HL-60/S4 (cell line): ENCODE data around the gene TRNT1.

Experiments
- in situ Hi-C: fragments of 300-500 bp; cut with MboI; formaldehyde crosslinking; loops from 2 replicates; pipeline ENCODE4 v1.14.3; 2022; ENCODE audit warnings: low sequenced_read_pairs

Gene TRNT1

GRCh38 chr3:3126477-3127431, at the start of gene TRNT1:
Gene TRNT1, plus strand, starts transcription at chr3:3126940. Its CDS starts 2,101 bp downstream, at chr3:3129041.
- in situ Hi-C loops, result no loop called here

- in situ Hi-C loops, result no loop called here
Measured at GRCh38 chr3:3080309-3080708, 46.4 kb upstream of the TRNT1 start.

- in situ Hi-C loops, result no loop called here
Measured at GRCh38 chr3:3081381-3082233, 45.1 kb upstream of the TRNT1 start.

GRCh38 chr3:3082234-3082924, 44.4 kb upstream of the TRNT1 start:
- in situ Hi-C loops, result no loop called here

DNA sequence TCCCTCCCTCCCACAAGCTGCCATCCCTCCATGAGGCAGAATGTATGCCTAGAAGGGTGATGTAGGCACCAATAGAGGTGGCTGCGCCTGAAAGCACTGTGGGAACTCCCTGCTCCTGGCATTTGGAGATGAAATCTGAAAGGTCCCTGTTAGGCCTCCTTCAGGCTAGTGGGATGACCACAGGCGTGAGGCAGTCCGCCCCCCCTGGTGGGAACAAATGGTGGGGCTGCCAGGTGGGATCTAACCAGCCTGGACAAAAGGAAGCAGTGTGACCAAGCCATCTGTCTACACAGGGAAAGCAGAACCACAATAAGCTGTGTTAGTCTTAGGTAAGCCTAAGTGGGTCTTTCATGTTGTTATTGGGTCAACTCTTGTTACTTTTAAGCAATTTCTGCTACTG, 41.9 kb upstream of the TRNT1 start:
- in situ Hi-C loops, result no loop called here

GRCh38 chr3:3085782-3086181, 41.0 kb upstream of the TRNT1 start:
- in situ Hi-C loops, result no loop called here

GRCh38 chr3:3086239-3086638, 40.5 kb upstream of the TRNT1 start:
- in situ Hi-C loops, result no loop called here

- in situ Hi-C loops, result no loop called here
Measured at GRCh38 chr3:3087279-3087678, 39.5 kb upstream of the TRNT1 start.

DNA sequence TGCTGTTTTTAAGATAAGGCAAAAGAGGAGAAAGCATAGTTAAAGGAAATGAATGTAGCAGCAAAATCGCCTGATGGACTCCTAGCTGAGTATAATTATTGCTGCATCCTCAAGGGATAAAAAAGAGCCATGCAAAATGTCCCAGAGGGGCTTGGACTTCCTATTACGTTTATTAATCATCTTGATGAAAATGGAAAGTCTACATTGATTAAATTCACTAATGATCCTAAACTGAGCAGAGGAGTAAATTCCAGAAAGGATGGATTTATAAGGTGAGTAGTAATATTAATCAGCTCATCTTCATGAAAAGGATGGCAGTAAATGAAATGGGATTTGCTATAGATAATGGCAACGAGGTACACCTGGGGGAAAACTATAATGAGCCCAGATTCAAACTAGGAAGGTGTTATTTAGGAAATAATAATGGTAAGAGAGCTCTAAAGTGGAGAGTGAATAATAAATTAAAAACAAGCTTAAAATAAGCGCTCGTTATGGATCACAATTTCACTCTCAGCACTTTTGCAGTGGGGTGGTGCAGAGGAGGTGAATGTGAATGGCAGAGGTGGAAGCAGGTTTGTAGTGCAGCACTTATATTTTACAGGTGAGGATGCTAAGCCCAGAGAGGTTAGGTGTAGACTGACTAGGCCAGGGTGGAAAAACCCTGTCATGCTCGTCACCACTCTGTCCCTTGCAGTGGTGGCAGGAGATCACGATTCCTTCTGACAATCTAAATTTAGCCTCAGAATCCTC, 38.8 kb upstream of the TRNT1 start:
- in situ Hi-C loops, result no loop called here

DNA sequence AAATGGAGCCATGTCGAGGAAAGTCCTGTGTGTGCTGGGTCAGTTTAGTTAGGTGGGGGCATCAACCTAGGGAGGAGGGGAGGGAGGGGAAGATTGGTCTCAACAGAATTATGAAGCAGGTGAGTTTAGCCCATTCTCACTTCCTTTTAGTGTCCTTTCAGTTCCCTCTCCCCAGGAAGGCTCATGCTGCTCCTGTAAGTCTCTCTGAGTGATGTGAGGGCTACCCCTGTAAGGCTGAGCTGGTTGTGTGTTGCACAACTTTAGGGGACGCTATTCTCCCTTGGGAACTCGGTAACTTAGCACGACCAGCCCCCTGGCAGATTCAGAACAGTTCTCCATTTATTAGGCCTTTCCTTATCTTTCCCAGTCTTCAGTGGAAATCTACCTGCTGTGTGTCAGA, 37.7 kb upstream of the TRNT1 start:
- in situ Hi-C loops, result no loop called here

- in situ Hi-C loops, result no loop called here
Measured at GRCh38 chr3:3097958-3098357, 28.8 kb upstream of the TRNT1 start.

DNA sequence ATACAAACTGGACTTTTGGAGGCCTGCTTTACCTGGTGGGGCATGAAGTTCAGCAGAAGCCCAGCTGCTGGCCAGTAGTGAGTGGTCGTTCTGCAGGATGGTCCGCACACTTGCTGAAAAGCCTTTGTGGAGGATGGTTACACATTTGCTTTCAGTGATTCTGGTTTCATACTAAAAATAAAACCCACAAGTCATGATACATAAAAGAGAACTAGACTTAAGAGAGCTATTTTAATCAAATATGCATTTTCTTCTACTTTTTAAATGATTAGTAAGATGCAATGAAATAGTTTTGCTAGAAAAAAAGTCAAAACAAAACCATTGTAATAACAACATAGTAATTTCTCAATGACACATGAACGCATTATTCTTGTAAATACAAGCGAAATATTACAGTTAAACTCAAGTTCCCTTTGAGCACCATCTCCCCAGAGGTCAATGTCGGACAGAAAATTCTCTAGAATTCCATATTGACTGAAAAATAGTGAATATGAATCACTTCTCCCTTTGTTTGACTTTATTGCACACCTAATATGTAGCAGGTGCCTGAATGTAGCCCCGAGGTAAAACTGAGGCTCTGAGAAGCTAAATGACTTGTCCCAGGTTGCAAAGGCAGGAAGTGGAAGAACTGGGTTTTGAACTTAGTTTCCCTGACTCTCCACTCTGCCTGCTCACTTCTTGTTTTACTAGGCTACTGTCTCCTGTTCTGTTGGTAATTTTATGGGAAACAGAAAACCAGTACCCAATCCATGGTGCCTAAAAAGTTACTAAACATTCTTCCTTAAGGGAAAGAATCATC, 24.9 kb upstream of the TRNT1 start:
- in situ Hi-C loops, result no loop called here

DNA sequence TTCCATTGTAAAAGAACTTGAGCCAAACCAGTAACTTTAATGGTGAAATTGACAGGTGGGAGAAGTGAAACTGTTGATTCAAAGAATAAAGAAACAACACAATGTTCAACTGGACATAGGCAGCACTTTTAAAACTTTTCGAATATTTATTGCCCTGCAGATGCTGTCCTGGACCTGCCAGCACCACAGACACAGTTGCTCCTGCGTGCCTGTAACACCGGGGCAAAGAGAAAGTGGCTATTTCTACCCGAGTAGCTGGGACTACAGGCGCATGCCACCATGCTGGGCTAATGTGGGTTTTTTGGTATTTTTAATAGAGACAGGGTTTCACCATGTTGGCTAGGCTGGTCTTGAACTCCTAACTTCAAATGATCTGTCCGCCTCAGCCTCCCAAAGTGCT, 24.0 kb upstream of the TRNT1 start:
- in situ Hi-C loops, result no loop called here

DNA sequence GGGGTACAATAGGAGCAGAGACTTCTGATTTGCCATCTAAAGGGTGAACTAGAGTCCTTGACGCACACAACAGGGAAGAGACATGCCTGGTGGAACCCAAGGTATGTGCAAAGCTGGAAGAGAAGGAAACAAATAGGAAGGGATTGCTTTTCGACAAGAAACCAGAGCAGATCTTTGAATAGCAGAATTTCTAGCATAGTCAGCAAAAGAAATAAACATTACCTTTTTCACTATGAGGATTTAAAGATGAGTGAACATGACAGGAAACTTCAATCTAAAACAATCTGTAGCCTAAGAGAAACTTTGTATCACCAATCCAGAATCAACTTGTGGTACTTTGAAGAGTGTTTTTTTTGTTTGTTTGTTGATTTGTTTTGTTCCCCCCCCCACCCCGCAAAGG, 21.5 kb upstream of the TRNT1 start:
- in situ Hi-C loops, result no loop called here

GRCh38 chr3:3105815-3106214, 20.9 kb upstream of the TRNT1 start:
- in situ Hi-C loops, result no loop called here

GRCh38 chr3:3107181-3107580, 19.6 kb upstream of the TRNT1 start:
- in situ Hi-C loops, result no loop called here

- in situ Hi-C loops, result no loop called here
Measured at GRCh38 chr3:3107858-3108257, 18.9 kb upstream of the TRNT1 start.

GRCh38 chr3:3109407-3110298, 17.1 kb upstream of the TRNT1 start:
- in situ Hi-C loops, result no loop called here

DNA sequence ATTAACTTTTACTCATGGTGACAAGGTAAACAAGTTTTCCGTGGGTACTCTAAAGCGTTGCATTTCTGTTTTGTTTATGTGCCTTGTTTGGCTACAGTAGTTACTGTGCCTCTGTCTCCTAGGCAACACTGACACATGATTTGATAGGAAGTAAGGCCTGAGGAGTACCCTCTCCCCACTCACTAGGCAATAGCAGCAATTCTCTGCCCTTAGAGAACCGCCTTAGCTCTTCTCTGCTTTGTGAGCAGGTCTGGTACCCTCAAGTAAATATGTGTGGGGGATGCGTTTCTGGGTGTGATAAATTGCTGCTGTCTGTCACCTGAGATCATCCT, 16.5 kb upstream of the TRNT1 start, which contains the start of gene IL5RA:
Gene IL5RA (minus strand): TSS at position 76 of the 332 bp plus-strand sequence. CDS start 5,390 bp downstream, outside the sequence.
- in situ Hi-C loops, result no loop called here
